ENCODE data around the gene SPOCK1.

DNA sequence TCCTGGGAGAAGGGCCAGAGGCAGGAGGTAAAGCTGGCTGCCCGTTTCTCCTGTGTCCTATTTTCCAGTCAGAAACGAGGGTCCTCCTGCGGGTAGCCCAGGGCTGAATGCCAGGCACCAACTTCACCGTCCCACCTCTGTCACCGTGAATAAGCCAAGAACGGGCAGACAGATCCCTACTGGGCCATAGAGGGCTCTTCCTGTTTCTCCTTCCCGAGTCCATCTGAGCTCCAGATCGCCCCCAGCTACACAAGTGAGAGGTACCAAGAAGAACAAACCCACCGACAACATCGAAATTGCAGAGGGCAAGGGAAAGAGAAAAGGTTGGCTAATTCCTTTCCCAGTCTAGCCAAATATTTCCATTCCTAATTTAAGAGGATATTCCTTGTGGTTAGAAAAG is 93.7 kb downstream of the SPOCK1 start:
- TF ChIP-seq, protein P1, sequence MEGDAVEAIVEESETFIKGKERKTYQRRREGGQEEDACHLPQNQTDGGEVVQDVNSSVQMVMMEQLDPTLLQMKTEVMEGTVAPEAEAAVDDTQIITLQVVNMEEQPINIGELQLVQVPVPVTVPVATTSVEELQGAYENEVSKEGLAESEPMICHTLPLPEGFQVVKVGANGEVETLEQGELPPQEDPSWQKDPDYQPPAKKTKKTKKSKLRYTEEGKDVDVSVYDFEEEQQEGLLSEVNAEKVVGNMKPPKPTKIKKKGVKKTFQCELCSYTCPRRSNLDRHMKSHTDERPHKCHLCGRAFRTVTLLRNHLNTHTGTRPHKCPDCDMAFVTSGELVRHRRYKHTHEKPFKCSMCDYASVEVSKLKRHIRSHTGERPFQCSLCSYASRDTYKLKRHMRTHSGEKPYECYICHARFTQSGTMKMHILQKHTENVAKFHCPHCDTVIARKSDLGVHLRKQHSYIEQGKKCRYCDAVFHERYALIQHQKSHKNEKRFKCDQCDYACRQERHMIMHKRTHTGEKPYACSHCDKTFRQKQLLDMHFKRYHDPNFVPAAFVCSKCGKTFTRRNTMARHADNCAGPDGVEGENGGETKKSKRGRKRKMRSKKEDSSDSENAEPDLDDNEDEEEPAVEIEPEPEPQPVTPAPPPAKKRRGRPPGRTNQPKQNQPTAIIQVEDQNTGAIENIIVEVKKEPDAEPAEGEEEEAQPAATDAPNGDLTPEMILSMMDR (IDR thresholded peaks at IDR 0.05): no peak
- no peak for TF ChIP-seq POLR2A (IDR thresholded peaks at IDR 0.05)
